ENCODE results near the gene CAPN3.

Gene CAPN3

GRCh38 chr15:42449770-42450424 lies 90.6 kb downstream of the CAPN3 start:
- Mint-ChIP-seq H3K4me1 (no peaks in the 10 kb centered on the region), H3K4me3 (no peak overlapping the region), H3K9me3 (no peaks in the 10 kb centered on the region), H3K36me3 (peaks cover 18% of the 10 kb centered on the region), H3K27me3 (no peaks in the 10 kb centered on the region), H3K27ac (no peak overlapping the region)

- no peaks in the 10 kb centered on the region for H3K4me1 Mint-ChIP-seq
- no peak overlapping the region for H3K4me3 Mint-ChIP-seq
- no peaks in the 10 kb centered on the region for H3K27me3 Mint-ChIP-seq
- H3K27ac Mint-ChIP-seq, result no peak overlapping the region
- H3K9me3 Mint-ChIP-seq, result no peaks in the 10 kb centered on the region
- H3K36me3 Mint-ChIP-seq, result peaks cover 18% of the 10 kb centered on the region
Measured at GRCh38 chr15:42450425-42450790, 91.1 kb downstream of the CAPN3 start.

DNA sequence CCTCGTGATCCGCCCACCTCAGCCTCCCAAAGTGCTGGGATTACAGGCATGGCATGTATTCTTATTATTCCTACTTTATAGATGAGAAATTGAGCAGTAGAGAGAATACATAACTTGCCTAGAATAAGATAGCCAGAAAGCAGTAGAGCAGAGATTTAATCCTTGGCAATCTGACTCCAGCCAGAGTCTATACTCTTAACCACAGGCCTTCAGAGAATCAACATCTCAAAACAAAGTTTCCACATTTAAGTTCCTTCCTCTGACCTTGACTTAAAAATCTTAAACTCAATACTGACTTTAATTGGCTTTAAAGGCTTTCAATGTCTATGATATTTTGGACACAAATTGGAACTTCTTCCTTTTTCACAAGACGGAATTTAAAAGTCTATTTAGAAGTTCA lies 94.5 kb downstream of the CAPN3 start:
- Mint-ChIP-seq H3K9me3 (no peaks in the 10 kb centered on the region), H3K36me3 (peaks cover 9% of the 10 kb centered on the region), H3K4me3 (no peak overlapping the region), H3K4me1 (peaks cover 4% of the 10 kb centered on the region), H3K27me3 (no peaks in the 10 kb centered on the region), H3K27ac (no peak overlapping the region)

DNA sequence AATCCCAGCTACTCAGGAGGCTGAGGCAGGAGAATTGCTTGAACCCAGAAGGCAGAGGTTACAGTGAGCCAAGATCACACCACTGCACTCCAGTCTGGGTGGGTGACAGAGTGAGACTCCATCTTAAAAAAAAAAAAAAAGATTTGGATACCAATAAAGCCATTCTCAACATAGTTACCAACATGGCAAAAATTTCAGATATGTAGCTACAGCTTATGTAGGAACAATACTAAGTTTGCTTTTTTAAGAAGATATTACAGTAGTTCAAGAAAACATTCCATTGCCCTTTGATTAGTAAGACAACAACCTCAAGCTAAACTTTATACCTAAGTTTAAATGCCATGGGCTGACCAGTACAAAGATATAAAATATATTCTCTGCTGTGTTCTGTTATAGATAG lies 97.2 kb downstream of the CAPN3 start:
- peaks cover 15% of the 10 kb centered on the region for H3K4me1 Mint-ChIP-seq
- no peaks in the 10 kb centered on the region for H3K27me3 Mint-ChIP-seq
- H3K27ac Mint-ChIP-seq, result no peak overlapping the region
- H3K36me3 Mint-ChIP-seq, result no peaks in the 10 kb centered on the region
- H3K4me3 Mint-ChIP-seq, result no peak overlapping the region
- H3K9me3 Mint-ChIP-seq, result no peaks in the 10 kb centered on the region

GRCh38 chr15:42456971-42457370 lies 97.7 kb downstream of the CAPN3 start:
- Mint-ChIP-seq H3K27ac (no peak overlapping the region), H3K27me3 (no peaks in the 10 kb centered on the region), H3K4me3 (no peak overlapping the region), H3K36me3 (no peaks in the 10 kb centered on the region), H3K4me1 (peaks cover 15% of the 10 kb centered on the region), H3K9me3 (no peaks in the 10 kb centered on the region)

DNA sequence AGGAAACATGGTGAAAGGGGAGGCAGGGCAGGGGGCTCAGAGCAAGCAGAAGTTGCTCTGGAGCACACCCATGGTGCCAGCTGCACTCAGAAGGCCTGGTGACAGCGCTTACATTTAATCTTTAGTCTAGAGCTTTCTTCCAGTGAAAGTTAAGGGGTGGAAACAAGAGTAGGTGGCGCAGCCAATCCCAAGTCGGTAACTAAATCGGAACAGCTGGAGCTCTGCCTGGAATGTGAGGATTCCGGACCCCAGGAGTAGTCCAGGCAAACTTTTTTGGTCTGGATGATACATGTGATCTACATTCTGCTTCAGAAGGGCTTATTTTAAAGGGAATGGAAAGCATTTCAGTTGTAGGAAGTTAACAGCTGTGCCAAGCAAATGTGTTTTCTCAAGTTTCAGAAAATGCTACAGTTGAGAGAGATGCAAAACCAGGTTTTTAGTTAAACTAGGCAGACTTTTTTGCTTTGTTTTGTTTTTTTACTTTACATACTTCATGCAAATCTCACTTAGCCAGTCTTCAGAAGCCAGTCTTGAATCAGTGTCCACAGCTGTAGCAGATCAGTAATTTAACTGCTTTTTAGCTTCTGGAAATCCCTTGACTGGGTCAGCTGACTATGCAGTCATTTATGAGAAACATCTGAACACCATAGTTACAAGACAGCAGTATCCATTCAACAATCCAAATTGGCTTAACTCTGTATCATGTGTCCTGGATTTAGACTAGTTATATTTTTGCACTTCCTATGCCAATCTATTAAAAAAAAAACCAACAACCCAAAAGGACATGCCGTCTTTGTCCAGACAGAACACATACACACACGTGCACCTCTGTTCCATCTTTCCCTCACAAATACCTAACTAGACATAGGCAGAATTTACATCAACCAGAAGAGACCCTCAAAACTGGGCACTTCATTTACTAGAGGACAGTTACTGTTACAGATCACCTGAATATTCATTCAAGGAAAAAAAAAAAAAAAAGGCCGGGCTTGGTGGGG lies 98.4 kb downstream of the CAPN3 start:
- H3K4me1 Mint-ChIP-seq, result peaks cover 15% of the 10 kb centered on the region
- no peaks in the 10 kb centered on the region for H3K9me3 Mint-ChIP-seq
- no peak overlapping the region for H3K4me3 Mint-ChIP-seq
- no peak overlapping the region for H3K27ac Mint-ChIP-seq
- H3K36me3 Mint-ChIP-seq, result no peaks in the 10 kb centered on the region
- H3K27me3 Mint-ChIP-seq, result no peaks in the 10 kb centered on the region

GRCh38 chr15:42461261-42461660 lies 102.0 kb downstream of the CAPN3 start:
- H3K9me3 Mint-ChIP-seq, result no peaks in the 10 kb centered on the region
- H3K27ac Mint-ChIP-seq, result no peak overlapping the region
- peaks cover 21% of the 10 kb centered on the region for H3K4me1 Mint-ChIP-seq

More at GRCh38 chr15:42461261-42461660, 102.0 kb downstream of the CAPN3 start:
- no peak overlapping the region for H3K4me3 Mint-ChIP-seq
- H3K27me3 Mint-ChIP-seq, result no peaks in the 10 kb centered on the region
- peaks cover 2% of the 10 kb centered on the region for H3K36me3 Mint-ChIP-seq
